Measurements from ENCODE around the gene GSN. TPM values are rescaled to one million over a fixed set of nuclear protein-coding genes. Genes with fewer than 3 reads are reported as not detected.
"Not testable (repeated sequence)": the region's sequence is repeated elsewhere in the genome, so short reads cannot be mapped to it uniquely, and the experiment has no call there.

Gene GSN
- total and polyA plus RNA-seq, 9 donors, result 269 to 422 (median 313) TPM

GRCh38 chr9:121285835-121286687 is 18.1 kb downstream of the GSN start:
- peaks cover 82% of the 10 kb centered on the region for H3K4me1 ChIP-seq (ENCODE audit: control insufficient read depth, insufficient read depth, low read length)
- WGBS (ENCODE audit: insufficient coverage), result 19% methylated on average over 10 of the region's 18 CpGs
- H3K27me3 ChIP-seq (ENCODE audit: control insufficient read depth, insufficient read depth, low read length), result no peaks in the 10 kb centered on the region
- H3K9me3 ChIP-seq (replicated peaks; ENCODE audit: control insufficient read depth, low read depth, low read length), result no peaks in the 10 kb centered on the region
- H3K36me3 ChIP-seq (ENCODE audit: control insufficient read depth, insufficient read depth, low read length), result peaks cover 19% of the 10 kb centered on the region
- peak; percentile 88 for DNase-seq
- peak overlapping the region; percentile 26 for H3K4me3 ChIP-seq (ENCODE audit: low read length)
- H3K27ac ChIP-seq (ENCODE audit: low read length), result peak overlapping the region; percentile 98

- WGBS (ENCODE audit: insufficient coverage), result no CpG with 5 or more reads among the region's 2 CpGs
- H3K27ac ChIP-seq (ENCODE audit: low read length), result peak overlapping the region; percentile 98
- H3K27me3 ChIP-seq (ENCODE audit: control insufficient read depth, insufficient read depth, low read length), result no peaks in the 10 kb centered on the region
- H3K9me3 ChIP-seq (replicated peaks; ENCODE audit: control insufficient read depth, low read depth, low read length), result no peaks in the 10 kb centered on the region
- H3K4me1 ChIP-seq (ENCODE audit: control insufficient read depth, insufficient read depth, low read length), result peaks cover 76% of the 10 kb centered on the region
- peak overlapping the region; percentile 26 for H3K4me3 ChIP-seq (ENCODE audit: low read length)
- H3K36me3 ChIP-seq (ENCODE audit: control insufficient read depth, insufficient read depth, low read length), result peaks cover 15% of the 10 kb centered on the region
- DNase-seq, result no peak
Measured at GRCh38 chr9:121286688-121286972, 18.7 kb downstream of the GSN start.

GRCh38 chr9:121286973-121287741 is 19.2 kb downstream of the GSN start:
- peak overlapping the region; percentile 26 for H3K4me3 ChIP-seq (ENCODE audit: low read length)
- peaks cover 71% of the 10 kb centered on the region for H3K4me1 ChIP-seq (ENCODE audit: control insufficient read depth, insufficient read depth, low read length)
- DNase-seq, result peak; percentile 97
- H3K27me3 ChIP-seq (ENCODE audit: control insufficient read depth, insufficient read depth, low read length), result no peaks in the 10 kb centered on the region
- H3K36me3 ChIP-seq (ENCODE audit: control insufficient read depth, insufficient read depth, low read length), result peaks cover 10% of the 10 kb centered on the region
- WGBS (ENCODE audit: insufficient coverage), result 17% methylated on average over 2 of the region's 13 CpGs
- H3K9me3 ChIP-seq (replicated peaks; ENCODE audit: control insufficient read depth, low read depth, low read length), result no peaks in the 10 kb centered on the region
- H3K27ac ChIP-seq (ENCODE audit: low read length), result peak overlapping the region; percentile 98

- Histone ChIP-seq H3K27ac (ENCODE audit: low read length) (peak overlapping the region; percentile 98), H3K9me3 (replicated peaks; ENCODE audit: control insufficient read depth, low read depth, low read length) (no peaks in the 10 kb centered on the region), H3K27me3 (ENCODE audit: control insufficient read depth, insufficient read depth, low read length) (no peaks in the 10 kb centered on the region), H3K36me3 (ENCODE audit: control insufficient read depth, insufficient read depth, low read length) (peaks cover 11% of the 10 kb centered on the region), H3K4me3 (ENCODE audit: low read length) (no peak overlapping the region), H3K4me1 (ENCODE audit: control insufficient read depth, insufficient read depth, low read length) (peaks cover 65% of the 10 kb centered on the region)
- 55% methylated on average over 4 of the region's 4 CpGs for WGBS (ENCODE audit: insufficient coverage)
- no peak for DNase-seq
Measured at GRCh38 chr9:121288673-121289025, 20.7 kb downstream of the GSN start.

- Histone ChIP-seq H3K36me3 (ENCODE audit: control insufficient read depth, insufficient read depth, low read length) (peaks cover 11% of the 10 kb centered on the region), H3K27ac (ENCODE audit: low read length) (peak overlapping the region; percentile 98), H3K4me1 (ENCODE audit: control insufficient read depth, insufficient read depth, low read length) (peaks cover 65% of the 10 kb centered on the region), H3K4me3 (ENCODE audit: low read length) (no peak overlapping the region), H3K27me3 (ENCODE audit: control insufficient read depth, insufficient read depth, low read length) (no peaks in the 10 kb centered on the region), H3K9me3 (replicated peaks; ENCODE audit: control insufficient read depth, low read depth, low read length) (no peaks in the 10 kb centered on the region)
- peak; percentile 87 for DNase-seq
- 43% methylated on average over 2 of the region's 10 CpGs for WGBS (ENCODE audit: insufficient coverage)
Measured at GRCh38 chr9:121289026-121289771, 21.2 kb downstream of the GSN start.

DNA sequence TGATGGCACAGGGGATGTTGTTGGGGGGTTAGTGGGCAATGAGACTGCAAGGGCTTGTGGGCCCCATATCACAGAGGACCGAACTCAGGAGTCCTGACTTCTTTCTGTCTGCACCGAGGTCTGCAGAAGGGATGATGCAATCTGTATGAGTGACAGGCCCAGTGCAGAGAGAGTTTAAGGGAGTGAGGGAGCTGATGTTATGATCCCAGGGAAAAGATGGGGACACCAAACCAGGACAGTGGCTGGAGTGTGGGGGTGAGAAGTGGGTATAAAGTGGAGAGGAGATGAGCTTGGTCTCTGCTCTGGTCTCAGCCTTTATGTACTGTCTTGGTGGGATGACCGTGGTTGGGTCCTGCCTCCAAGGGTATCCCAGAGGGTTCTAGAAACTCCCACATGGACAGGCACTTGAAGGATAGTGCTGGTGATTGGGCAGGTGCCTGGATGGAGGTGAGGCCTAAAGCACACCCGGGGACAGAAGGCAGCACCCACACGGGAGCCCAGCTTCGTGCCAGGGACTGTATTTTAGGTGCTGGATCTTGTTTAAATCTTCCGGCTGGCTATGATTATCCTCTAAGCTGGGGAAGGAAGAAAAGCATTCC is 21.9 kb downstream of the GSN start:
- peak overlapping the region; percentile 98 for H3K27ac ChIP-seq (ENCODE audit: low read length)
- peaks cover 11% of the 10 kb centered on the region for H3K36me3 ChIP-seq (ENCODE audit: control insufficient read depth, insufficient read depth, low read length)
- no peak for DNase-seq
- no peaks in the 10 kb centered on the region for H3K27me3 ChIP-seq (ENCODE audit: control insufficient read depth, insufficient read depth, low read length)
- H3K9me3 ChIP-seq (replicated peaks; ENCODE audit: control insufficient read depth, low read depth, low read length), result no peaks in the 10 kb centered on the region
- WGBS (ENCODE audit: insufficient coverage), result 41% methylated on average over 4 of the region's 7 CpGs
- H3K4me3 ChIP-seq (ENCODE audit: low read length), result no peak overlapping the region
- peaks cover 64% of the 10 kb centered on the region for H3K4me1 ChIP-seq (ENCODE audit: control insufficient read depth, insufficient read depth, low read length)

GRCh38 chr9:121291536-121291935 is 23.6 kb downstream of the GSN start:
- peaks cover 61% of the 10 kb centered on the region for H3K4me1 ChIP-seq (ENCODE audit: control insufficient read depth, insufficient read depth, low read length)
- 93% methylated on average over 3 of the region's 4 CpGs for WGBS (ENCODE audit: insufficient coverage)
- not testable (repeated sequence) for H3K9me3 ChIP-seq (replicated peaks; ENCODE audit: control insufficient read depth, low read depth, low read length); H3K27ac ChIP-seq (ENCODE audit: low read length); H3K4me3 ChIP-seq (ENCODE audit: low read length); DNase-seq; H3K27me3 ChIP-seq (ENCODE audit: control insufficient read depth, insufficient read depth, low read length)
- H3K36me3 ChIP-seq (ENCODE audit: control insufficient read depth, insufficient read depth, low read length), result peaks cover 15% of the 10 kb centered on the region

DNA sequence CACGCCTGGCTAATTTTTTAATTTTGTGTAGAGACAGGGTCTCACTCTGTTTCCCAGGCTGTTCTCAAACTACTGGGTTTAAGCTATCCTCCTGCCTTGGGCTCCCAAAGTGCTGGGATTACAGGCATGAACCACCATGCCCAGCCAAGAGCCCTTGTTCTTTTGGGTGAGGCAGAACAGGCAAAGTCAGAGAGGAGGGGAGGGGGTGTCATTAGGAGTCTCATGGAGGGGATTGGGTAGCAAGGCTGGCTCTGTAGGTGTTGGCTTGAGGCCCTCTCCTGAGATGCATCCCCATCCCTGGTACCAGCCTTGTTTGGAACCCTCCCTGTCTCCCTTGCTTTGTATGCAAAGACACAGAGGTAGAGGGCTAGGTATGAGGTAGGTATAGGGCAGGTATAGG is 24.1 kb downstream of the GSN start:
- DNase-seq, result no peak
- peaks cover 60% of the 10 kb centered on the region for H3K4me1 ChIP-seq (ENCODE audit: control insufficient read depth, insufficient read depth, low read length)
- H3K9me3 ChIP-seq (replicated peaks; ENCODE audit: control insufficient read depth, low read depth, low read length), result no peaks in the 10 kb centered on the region
- H3K36me3 ChIP-seq (ENCODE audit: control insufficient read depth, insufficient read depth, low read length), result peaks cover 16% of the 10 kb centered on the region
- 100% methylated on average over 1 of the region's 1 CpG for WGBS (ENCODE audit: insufficient coverage)
- no peak overlapping the region for H3K27ac ChIP-seq (ENCODE audit: low read length)
- H3K4me3 ChIP-seq (ENCODE audit: low read length), result no peak overlapping the region
- no peaks in the 10 kb centered on the region for H3K27me3 ChIP-seq (ENCODE audit: control insufficient read depth, insufficient read depth, low read length)

- Histone ChIP-seq H3K27ac (ENCODE audit: low read length) (no peak overlapping the region), H3K4me3 (ENCODE audit: low read length) (no peak overlapping the region), H3K4me1 (ENCODE audit: control insufficient read depth, insufficient read depth, low read length) (peaks cover 53% of the 10 kb centered on the region), H3K27me3 (ENCODE audit: control insufficient read depth, insufficient read depth, low read length) (no peaks in the 10 kb centered on the region), H3K9me3 (replicated peaks; ENCODE audit: control insufficient read depth, low read depth, low read length) (no peaks in the 10 kb centered on the region), H3K36me3 (ENCODE audit: control insufficient read depth, insufficient read depth, low read length) (peaks cover 16% of the 10 kb centered on the region)
- WGBS (ENCODE audit: insufficient coverage), result 90% methylated on average over 4 of the region's 6 CpGs
- DNase-seq, result no peak
Measured at GRCh38 chr9:121292801-121293241, 24.9 kb downstream of the GSN start.
